HL-60 (cell line): ENCODE measurements around the gene HORMAD2.

Source experiments
- CTCF ChIP-seq: IDR thresholded peaks from one replicate; pipeline ENCODE4 v1.5.1; 2011; ENCODE audit warnings: low read length, control low read depth, inconsistent platforms; ENCODE audit not compliant: insufficient read depth
- GABPA ChIP-seq: IDR thresholded peaks from 2 replicates; pipeline ENCODE4 v1.6.1; 2012; ENCODE audit warnings: low read depth

- TF ChIP-seq CTCF (no peak), GABPA (no peak)
Observed at GRCh38 chr22:30105483-30105882, 25.2 kb downstream of the HORMAD2 start.
